ENCODE data around the gene SCN1B. TPM values are rescaled to one million over a fixed set of nuclear protein-coding genes. Genes with fewer than 3 reads are reported as not detected.

SCN1B gene
- total RNA-seq, 6 experiments from 2014 or later = 2.6 to 4.9 (median 3.6) TPM

- 93% methylated on average over 5 of the region's 10 CpGs for WGBS (ENCODE audit: insufficient coverage, low coverage, low lambda C conversion rate, missing lambda C conversion rate)
- peaks cover 0 to 13% (median 10%) of the 10 kb centered on the region in 4 donors for H3K36me3 ChIP-seq
These were observed 9.3 kb upstream of the SCN1B start for GRCh38 chr19:35021016-35021415.

GRCh38 chr19:35021596-35021995, 8.7 kb upstream of the SCN1B start:
- no peak for DNase-seq
- no peaks in the 10 kb centered on the region for H3K9me3 ChIP-seq
- H3K27ac ChIP-seq = no peak overlapping the region
- intact Hi-C loops (cut with DNase I) = no loop called here
- H3K36me3 ChIP-seq = peaks cover 0 to 13% (median 10%) of the 10 kb centered on the region in 4 donors
- ATAC-seq = no peak
- no peak overlapping the region for H3K4me3 ChIP-seq
- TF ChIP-seq CTCF (IDR thresholded peaks at IDR 0.05) = no peak
- no peak for TF ChIP-seq POLR2A (IDR thresholded peaks at IDR 0.05)
- no peaks in the 10 kb centered on the region for H3K27me3 ChIP-seq
- H3K4me1 ChIP-seq = no peaks in the 10 kb centered on the region
- WGBS (ENCODE audit: insufficient coverage, low coverage, low lambda C conversion rate, missing lambda C conversion rate) = 100% methylated on average over 1 of the region's 25 CpGs

More at GRCh38 chr19:35021016-35021415, 9.3 kb upstream of the SCN1B start:
- intact Hi-C loops (cut with DNase I) = no loop called here
- no peak overlapping the region for H3K27ac ChIP-seq
- no peaks in the 10 kb centered on the region for H3K4me1 ChIP-seq
- no peak overlapping the region for H3K4me3 ChIP-seq
- DNase-seq (no peak), ATAC-seq (no peak)
- H3K27me3 ChIP-seq = no peaks in the 10 kb centered on the region
- no peak for TF ChIP-seq CTCF (IDR thresholded peaks at IDR 0.05)
- TF ChIP-seq POLR2A (IDR thresholded peaks at IDR 0.05) = no peak
- no peaks in the 10 kb centered on the region for H3K9me3 ChIP-seq

- Histone ChIP-seq H3K4me3 (no peak overlapping the region), H3K36me3 (peaks cover 0 to 17% (median 10%) of the 10 kb centered on the region in 4 donors), H3K9me3 (no peaks in the 10 kb centered on the region), H3K27me3 (no peaks in the 10 kb centered on the region), H3K27ac (no peak overlapping the region), H3K4me1 (no peaks in the 10 kb centered on the region)
- DNase-seq (no peak), ATAC-seq (peak in 3 of 4 donors; percentile 23 to 49 (median 32))
- TF ChIP-seq CTCF (IDR thresholded peaks at IDR 0.05) = no peak
- no peak for TF ChIP-seq POLR2A (IDR thresholded peaks at IDR 0.05)
- 63% methylated on average over 1 of the region's 14 CpGs for WGBS (ENCODE audit: insufficient coverage, low coverage, low lambda C conversion rate, missing lambda C conversion rate)
- intact Hi-C loops (cut with DNase I) = no loop called here
These were observed 7.8 kb upstream of the SCN1B start for GRCh38 chr19:35022460-35022859.

GRCh38 chr19:35023428-35023827, 6.8 kb upstream of the SCN1B start:
- H3K4me1 ChIP-seq = no peaks in the 10 kb centered on the region
- no peaks in the 10 kb centered on the region for H3K27me3 ChIP-seq
- no peak for TF ChIP-seq CTCF (IDR thresholded peaks at IDR 0.05)
- no peak for TF ChIP-seq POLR2A (IDR thresholded peaks at IDR 0.05)
- WGBS (ENCODE audit: insufficient coverage, low coverage, low lambda C conversion rate, missing lambda C conversion rate) = 40% methylated on average over 1 of the region's 19 CpGs
- DNase-seq (no peak), ATAC-seq (peak in 3 of 4 donors; percentile 11 to 48 (median 23))
- intact Hi-C loops (cut with DNase I) = no loop called here
- no peak overlapping the region for H3K27ac ChIP-seq
- H3K9me3 ChIP-seq = no peaks in the 10 kb centered on the region
- no peak overlapping the region for H3K4me3 ChIP-seq
- H3K36me3 ChIP-seq = peaks cover 0 to 17% (median 10%) of the 10 kb centered on the region in 4 donors

GRCh38 chr19:35024095-35024494, 6.2 kb upstream of the SCN1B start:
- H3K4me3 ChIP-seq = no peak overlapping the region
- ATAC-seq (peak in 1 of 4 donors; percentile 10), DNase-seq (no peak)
- H3K36me3 ChIP-seq = peaks cover 0 to 17% (median 9%) of the 10 kb centered on the region in 4 donors
- no peaks in the 10 kb centered on the region for H3K4me1 ChIP-seq
- no peak for TF ChIP-seq POLR2A (IDR thresholded peaks at IDR 0.05)
- TF ChIP-seq CTCF (IDR thresholded peaks at IDR 0.05) = no peak
- H3K27me3 ChIP-seq = no peaks in the 10 kb centered on the region
- intact Hi-C loops (cut with DNase I) = no loop called here
- no peaks in the 10 kb centered on the region for H3K9me3 ChIP-seq
- no CpG with 5 or more reads among the region's 6 CpGs for WGBS (ENCODE audit: insufficient coverage, low coverage, low lambda C conversion rate, missing lambda C conversion rate)
- no peak overlapping the region for H3K27ac ChIP-seq
